ENCODE data around the gene BRICD5. TPM values are rescaled to one million over a fixed set of nuclear protein-coding genes. Genes with fewer than 3 reads are reported as not detected.

The BRICD5 gene
- total and polyA plus RNA-seq, 12 donors: 0.36 to 57.4 (median 3.0) TPM

- Histone ChIP-seq H3K36me3 (replicated peaks in 1 of 2) (peaks cover 0 to 71% of the 10 kb centered on the region in 2 donors), H3K27ac (no peak overlapping the region), H3K4me1 (replicated peaks in 1 of 2) (peaks cover 5 to 11% of the 10 kb centered on the region in 2 donors), H3K4me3 (no peak overlapping the region), H3K27me3 (no peaks in the 10 kb centered on the region), H3K9me3 (replicated peaks in 1 of 3) (no peaks in the 10 kb centered on the region)
- intact Hi-C loops (cut with DNase I): no loop called here
- WGBS, 4 donors: 85 to 89% (median 87%) methylated on average over 20 to 29 of the region's 29 CpGs
- no peak for TF ChIP-seq POLR2A (IDR thresholded peaks at IDR 0.05)
- TF ChIP-seq CTCF (IDR thresholded peaks at IDR 0.05): no peak
- DNase-seq: no peak
Observed at GRCh38 chr16:2231016-2231931, 20.6 kb upstream of the BRICD5 start.

- Histone ChIP-seq H3K9me3 (replicated peaks in 1 of 3) (no peaks in the 10 kb centered on the region), H3K4me1 (replicated peaks in 1 of 2) (peaks cover 6 to 16% of the 10 kb centered on the region in 2 donors), H3K27me3 (no peaks in the 10 kb centered on the region), H3K27ac (no peak overlapping the region), H3K36me3 (replicated peaks in 1 of 2) (peaks cover 0 to 66% of the 10 kb centered on the region in 2 donors), H3K4me3 (no peak overlapping the region)
- 48 to 76% (median 56%) methylated on average over 7 to 13 of the region's 13 CpGs for WGBS, 4 donors
- DNase-seq: peak in 3 of 7 donors; percentile 48 to 64 (median 53)
- intact Hi-C loops (cut with DNase I): no loop called here
- TF ChIP-seq CTCF (IDR thresholded peaks at IDR 0.05) (no peak), POLR2A (IDR thresholded peaks at IDR 0.05) (no peak)
Observed at GRCh38 chr16:2230376-2230775, 19.7 kb upstream of the BRICD5 start.

GRCh38 chr16:2229632-2230250 is 19.1 kb upstream of the BRICD5 start:
- no peak for DNase-seq
- 79 to 88% (median 85%) methylated on average over 3 to 23 of the region's 23 CpGs for WGBS, 4 donors
- Histone ChIP-seq H3K36me3 (replicated peaks in 1 of 2) (peaks cover 0 to 60% of the 10 kb centered on the region in 2 donors), H3K4me3 (no peak overlapping the region), H3K4me1 (replicated peaks in 1 of 2) (peaks cover 8 to 21% of the 10 kb centered on the region in 2 donors), H3K27ac (no peak overlapping the region), H3K27me3 (no peaks in the 10 kb centered on the region), H3K9me3 (replicated peaks in 1 of 3) (no peaks in the 10 kb centered on the region)
- intact Hi-C loops (cut with DNase I): no loop called here
- TF ChIP-seq POLR2A (IDR thresholded peaks at IDR 0.05) (no peak), CTCF (IDR thresholded peaks at IDR 0.05) (no peak)

- Histone ChIP-seq H3K36me3 (replicated peaks in 1 of 2) (peaks cover 0 to 53% of the 10 kb centered on the region in 2 donors), H3K4me1 (replicated peaks in 1 of 2) (peaks cover 14 to 28% of the 10 kb centered on the region in 2 donors), H3K9me3 (replicated peaks in 1 of 3) (no peaks in the 10 kb centered on the region), H3K4me3 (no peak overlapping the region), H3K27me3 (no peaks in the 10 kb centered on the region), H3K27ac (no peak overlapping the region)
- no peak for TF ChIP-seq POLR2A (IDR thresholded peaks at IDR 0.05)
- no peak for TF ChIP-seq CTCF (IDR thresholded peaks at IDR 0.05)
- no peak for DNase-seq
- 75 to 83% (median 78%) methylated on average over 4 to 12 of the region's 12 CpGs for WGBS, 4 donors
- intact Hi-C loops (cut with DNase I): no loop called here
Observed at GRCh38 chr16:2229091-2229490, 18.4 kb upstream of the BRICD5 start.
